ENCODE measurements around the gene USH2A.
"Not testable (repeated sequence)": the region's sequence is repeated elsewhere in the genome, so short reads cannot be mapped to it uniquely, and the experiment has no call there.

USH2A gene

DNA sequence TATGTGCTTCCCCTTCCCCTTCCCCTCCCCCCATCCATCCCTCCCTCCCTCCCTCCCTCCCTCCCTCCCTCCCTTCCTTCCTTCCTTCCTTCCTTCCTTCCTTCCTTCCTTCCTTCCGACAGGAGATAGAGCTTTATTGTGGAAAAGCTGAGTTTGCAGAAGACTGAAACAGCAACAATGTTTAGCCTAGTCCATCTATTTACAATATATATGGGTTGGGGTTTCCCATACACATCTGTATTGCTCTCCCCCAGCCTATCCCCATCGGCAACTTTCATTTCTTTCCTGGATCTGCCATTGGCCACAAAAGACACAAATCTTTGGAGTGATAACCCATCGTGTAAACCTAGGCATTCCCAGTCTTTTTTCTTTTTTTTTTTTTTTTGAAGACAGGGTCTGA, 222.3 kb downstream of the USH2A start:
- no peak for DNase-seq (ENCODE audit: low read depth in 1 of 2, low spot score in 1 of 2)

DNA sequence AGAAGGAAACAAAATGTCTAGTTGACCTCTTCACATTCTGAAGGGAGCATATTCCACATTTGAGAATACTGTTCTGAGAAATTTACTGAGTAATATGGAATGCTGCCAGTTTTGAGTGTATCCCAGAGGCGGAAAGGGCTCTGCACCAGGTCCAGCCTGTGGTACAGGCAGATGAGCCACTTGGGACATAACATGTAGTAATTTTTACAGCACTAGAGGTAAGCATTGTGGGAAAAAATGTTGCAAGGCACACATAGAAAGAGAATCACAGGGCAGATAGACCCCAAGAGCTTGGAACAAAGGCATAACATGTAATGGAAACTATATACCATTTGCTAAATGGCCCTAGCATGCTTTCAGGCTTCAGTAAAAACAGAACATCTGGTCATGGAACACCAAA, 228.5 kb downstream of the USH2A start:
- no peak for DNase-seq (ENCODE audit: low read depth in 1 of 2, low spot score in 1 of 2)

DNA sequence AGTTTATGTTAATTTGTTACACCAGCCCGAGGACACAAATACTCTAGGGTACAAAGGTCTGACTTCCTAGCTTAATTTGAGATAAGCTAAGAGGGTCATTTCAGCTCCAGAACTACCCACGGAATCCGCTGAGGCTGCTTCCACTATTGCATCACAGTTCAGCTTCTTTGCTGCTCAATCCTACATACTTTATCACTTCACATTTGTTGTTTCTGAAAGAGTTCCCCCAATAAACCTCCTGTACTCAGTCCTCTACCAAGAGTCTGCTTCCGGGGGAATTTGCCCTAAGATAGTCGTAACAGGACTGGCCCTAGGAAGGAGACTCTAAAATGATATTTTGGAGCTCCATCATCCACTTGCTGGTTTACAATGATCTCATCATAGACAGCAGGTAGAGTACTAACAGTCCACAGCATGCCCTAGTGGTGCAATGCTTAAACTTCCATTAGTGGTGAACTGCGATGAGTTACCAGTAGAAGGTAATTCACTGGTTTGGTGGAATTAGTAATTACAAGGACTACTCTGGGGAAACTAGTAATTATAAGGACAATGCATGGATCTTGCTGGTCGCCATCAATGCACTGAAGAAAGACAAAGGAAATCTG, 229.3 kb downstream of the USH2A start:
- DNase-seq (ENCODE audit: low read depth in 1 of 2, low spot score in 1 of 2), result no peak

DNA sequence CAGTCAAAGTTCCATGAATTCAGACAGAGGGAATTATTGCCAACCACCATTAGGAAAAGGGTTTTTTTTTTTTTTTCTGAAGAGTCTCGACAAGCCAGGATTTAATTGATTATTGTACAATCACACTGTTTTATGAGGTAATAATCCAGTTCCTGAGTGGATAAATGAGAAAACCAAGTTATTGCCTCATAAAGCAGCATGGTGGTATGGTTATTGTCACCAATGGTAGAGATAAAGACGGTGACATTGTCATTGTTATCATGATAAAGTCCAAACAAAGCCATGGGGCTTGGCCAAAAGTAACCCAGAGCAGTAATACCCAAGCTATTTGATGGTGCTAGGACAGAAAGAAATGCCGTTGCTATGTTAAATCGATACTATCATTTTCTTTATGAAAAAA, 232.8 kb downstream of the USH2A start:
- DNase-seq (ENCODE audit: low read depth in 1 of 2, low spot score in 1 of 2), result no peak

DNA sequence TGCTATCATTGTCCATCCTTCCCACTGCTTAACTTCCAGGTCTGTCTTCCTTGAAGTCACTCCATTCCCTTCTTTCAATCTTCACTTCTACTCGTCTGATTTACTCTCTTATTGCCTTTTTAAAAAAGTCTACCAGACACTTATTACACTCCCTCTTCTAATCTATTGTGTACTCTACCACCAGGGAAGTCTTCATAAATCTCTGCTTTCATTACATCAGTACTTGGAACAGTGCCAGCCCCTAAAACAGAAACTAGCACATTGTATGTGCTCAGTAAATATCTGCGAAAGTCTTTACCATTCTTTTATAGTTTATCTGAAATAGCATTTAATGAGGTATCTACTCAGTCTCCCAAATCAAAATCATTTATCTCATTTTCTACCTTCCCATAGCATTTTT, 236.4 kb downstream of the USH2A start:
- DNase-seq (ENCODE audit: low read depth in 1 of 2, low spot score in 1 of 2), result no peak

DNA sequence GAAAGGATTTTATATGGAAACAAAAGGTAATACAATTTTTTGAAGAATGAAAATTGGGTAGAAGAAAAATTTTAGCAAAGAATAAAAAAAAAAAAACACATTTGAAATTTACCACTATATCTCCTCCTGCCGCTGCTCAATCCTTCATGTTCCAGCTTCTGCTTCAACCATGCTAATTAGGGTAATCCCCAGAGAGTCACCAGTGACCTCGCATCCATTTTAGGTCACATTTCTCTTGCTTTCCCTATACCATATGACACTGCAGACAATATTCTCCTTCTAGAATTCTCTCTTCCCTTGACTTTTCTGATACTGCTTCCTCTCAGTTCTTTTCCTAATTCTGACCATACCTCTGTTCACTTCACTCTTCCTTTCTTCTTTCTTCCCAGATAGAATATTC, 237.1 kb downstream of the USH2A start:
- DNase-seq (ENCODE audit: low read depth in 1 of 2, low spot score in 1 of 2), result no peak

DNA sequence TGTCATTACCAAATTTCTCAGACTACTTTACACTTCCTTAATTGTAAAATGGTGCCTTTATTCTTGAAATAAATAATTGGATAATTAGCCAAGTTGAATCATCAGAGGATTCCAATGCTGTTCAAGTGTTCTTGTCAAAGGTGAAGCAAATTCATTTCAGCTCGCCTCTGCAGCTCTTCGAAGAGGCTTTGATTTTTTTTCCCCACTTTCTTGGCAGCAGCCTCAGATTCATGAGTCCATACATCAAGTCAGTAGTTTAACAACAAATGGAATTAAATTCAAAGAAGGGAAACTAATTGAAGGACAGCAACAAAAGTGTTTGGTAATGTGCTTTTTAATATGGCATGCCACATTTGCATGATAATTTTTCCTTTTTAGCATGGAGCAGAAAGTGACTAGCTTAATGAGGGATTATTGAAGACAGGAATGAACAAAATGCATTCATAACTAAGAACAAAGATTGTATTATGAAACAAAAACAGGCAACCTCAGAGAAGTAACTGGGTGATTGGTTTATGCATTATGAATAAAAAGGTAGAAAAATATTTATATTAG, 239.0 kb downstream of the USH2A start:
- DNase-seq (ENCODE audit: low read depth in 1 of 2, low spot score in 1 of 2), result no peak

DNA sequence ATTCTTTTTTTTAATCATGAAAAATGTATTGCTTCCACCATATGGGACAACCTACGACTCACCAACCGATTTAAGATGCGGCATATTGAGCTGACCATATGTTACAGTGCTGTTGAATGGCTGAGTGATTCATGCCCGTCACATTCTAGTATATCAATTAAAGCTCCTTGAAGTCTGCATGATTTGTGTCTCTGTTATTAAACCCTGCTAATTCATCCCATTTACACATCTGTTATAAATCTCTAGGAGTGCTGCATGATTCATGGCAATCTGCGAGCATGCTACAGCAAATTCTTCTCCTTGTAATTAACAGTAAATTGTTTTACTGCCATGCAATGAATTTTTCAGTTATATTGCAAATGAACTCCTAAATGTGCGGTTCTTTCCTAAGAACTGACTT, 239.8 kb downstream of the USH2A start:
- DNase-seq (ENCODE audit: low read depth in 1 of 2, low spot score in 1 of 2), result no peak

DNA sequence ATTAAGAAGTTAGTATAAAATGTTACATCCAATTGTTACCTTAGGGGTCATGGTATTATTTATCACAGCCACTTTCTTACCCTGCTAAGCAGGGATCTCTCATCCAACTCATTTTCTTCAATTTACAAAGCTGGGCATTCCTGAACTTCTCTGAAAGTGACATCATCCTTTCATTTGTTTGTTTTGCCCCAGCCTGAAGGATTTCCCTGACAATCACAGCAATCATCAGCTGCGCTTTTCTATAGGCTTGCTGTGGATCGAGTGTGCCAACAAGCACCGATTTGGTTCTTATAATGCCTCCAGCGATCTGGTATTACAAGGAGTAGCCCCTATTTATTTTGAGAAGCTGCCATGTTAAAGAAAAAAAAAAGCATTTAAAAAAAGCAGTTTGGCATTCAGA, 240.2 kb downstream of the USH2A start:
- no peak for DNase-seq (ENCODE audit: low read depth in 1 of 2, low spot score in 1 of 2)

DNA sequence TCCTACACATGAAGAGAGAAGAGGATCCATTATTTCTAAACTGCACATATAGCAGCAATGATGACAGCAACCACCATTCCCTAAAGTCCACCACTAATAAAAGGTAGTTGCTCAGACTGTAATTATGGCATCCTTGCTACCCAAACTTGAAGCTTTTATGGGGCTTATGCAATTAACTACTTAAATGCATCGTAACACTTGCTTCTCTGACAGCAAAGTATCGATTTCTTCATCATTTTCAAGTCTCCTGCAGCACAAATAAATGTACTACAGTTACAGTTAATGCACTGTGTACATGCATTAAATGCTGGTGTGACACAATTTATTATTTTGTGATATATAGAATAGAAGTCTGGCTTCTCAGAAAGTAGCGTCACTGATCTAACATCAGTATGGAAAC, 241.7 kb downstream of the USH2A start:
- DNase-seq (ENCODE audit: low read depth in 1 of 2, low spot score in 1 of 2), result no peak

DNA sequence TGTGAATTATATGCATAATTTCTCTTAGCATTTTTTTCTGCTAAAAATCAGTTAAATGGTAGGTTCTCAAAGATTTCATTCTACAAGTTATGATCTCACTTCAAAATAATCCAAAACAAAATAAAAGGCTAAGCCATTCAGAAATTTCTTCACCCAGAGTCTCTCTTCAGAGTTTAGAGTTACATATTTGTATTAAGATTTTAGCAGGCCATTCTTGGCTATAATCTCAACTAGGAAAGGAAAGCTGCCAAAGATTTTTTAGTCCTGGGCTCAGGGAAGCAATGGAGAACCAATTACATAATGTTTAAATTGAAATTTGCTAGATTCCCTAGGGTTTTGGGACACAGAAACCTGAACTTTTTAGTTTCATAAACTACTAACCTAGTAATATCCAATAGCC, 245.0 kb downstream of the USH2A start:
- no peak for DNase-seq (ENCODE audit: low read depth in 1 of 2, low spot score in 1 of 2)

DNA sequence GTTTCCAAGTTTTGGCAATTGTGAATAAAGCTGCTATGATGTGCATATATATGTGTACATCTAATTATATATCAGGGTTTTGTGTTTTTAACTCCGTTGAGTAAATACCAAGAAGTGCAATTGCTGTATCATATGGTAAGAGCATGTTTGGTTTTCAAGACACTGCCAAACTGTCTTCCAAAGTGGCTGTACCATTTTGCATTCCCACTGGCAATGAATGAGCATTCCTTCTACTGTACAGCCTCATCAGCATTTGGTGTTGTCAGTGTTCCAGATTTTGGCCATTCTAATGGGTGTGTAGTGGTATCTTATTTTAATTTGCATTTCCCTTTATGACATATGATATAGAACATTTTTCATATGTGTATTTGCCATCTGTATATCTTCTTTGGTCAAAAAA, 246.3 kb downstream of the USH2A start:
- no peak for DNase-seq (ENCODE audit: low read depth in 1 of 2, low spot score in 1 of 2)

DNA sequence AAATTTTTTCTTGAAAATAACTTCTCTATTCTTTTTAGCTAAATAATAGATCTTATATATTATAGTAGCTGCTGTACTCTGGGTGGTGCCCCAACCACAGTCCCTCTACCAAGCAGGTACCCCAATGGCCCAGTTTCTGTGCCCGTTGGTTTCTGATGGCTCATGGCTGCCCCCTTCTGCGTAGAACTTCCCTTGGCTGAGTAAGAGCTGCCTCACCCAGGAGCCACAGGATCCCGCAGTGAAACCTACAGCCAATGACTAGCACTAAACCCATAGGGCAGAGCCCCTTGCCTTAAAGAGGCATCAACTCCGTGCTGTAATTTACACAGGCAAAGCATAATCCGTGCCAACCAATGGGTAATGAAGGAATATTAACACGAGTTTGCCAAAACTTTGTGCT, 247.5 kb downstream of the USH2A start:
- no peak for DNase-seq (ENCODE audit: low read depth in 1 of 2, low spot score in 1 of 2)

DNA sequence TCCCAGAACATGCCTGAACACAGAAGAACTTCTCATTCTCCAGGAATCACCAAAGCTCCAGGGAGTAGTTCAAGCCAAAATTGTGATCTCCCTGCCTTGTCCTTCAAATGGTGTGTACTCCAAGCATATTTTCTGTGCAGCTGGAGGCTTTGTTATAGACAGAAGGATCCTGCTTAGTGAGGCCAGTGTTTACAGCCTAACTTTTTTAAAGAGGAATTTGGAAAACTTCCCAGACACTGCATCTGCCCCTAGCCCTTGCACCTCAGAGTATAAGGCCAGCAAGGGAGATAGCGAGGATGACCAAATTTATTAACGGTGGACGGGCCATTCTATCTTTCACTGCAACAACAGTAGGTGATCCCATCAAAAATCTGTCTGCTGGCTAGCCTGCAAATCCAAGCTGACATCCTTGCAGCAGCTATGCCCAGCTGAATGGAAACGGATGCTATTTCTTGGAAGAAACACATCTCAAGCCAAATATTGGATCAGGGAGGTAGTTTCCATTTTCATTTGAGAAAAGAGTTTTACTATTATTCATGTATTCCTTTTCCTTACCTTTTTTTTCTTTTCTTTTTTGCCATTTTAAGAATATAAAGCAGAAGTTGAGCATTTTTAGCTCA, 249.8 kb downstream of the USH2A start:
- DNase-seq (ENCODE audit: low read depth in 1 of 2, low spot score in 1 of 2), result no peak

DNA sequence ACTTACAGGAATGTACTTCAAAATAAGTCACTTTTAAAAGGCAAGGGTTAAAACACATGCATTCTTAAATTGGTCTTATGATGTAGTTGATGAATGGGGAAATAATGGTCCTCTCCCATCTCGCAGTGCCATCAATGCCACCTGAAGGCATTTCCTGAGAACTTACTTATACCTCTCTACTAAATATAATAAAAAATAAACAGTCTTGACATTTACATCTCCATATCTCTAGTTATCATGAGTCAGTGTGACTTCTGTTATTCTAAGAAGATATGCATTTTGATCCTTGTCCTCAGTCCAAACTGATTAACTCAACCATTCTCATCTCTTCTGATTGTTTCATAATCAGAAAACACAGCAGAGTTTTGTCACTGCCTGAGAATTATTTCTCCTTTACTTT, 253.9 kb downstream of the USH2A start:
- DNase-seq (ENCODE audit: low read depth in 1 of 2, low spot score in 1 of 2), result no peak

DNA sequence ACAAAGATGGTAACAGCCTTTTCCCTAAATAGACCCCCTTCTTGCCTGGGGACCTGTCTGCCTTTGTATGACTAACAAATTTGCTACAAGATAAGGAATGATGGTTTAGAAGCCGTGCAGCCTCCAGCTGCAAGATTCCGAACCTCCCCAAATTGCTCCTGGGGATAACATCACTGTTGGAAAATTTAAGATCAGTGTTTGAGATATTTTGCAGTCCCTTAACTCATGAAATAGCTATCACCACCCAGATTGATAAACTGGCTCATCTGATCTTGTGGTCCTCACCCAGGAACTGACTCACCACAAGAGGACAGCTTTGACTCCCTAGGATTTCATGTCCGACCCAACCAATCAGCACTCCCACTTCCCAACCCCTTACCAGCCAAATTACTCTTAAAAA, 254.7 kb downstream of the USH2A start:
- DNase-seq (ENCODE audit: low read depth in 1 of 2, low spot score in 1 of 2), result no peak

DNA sequence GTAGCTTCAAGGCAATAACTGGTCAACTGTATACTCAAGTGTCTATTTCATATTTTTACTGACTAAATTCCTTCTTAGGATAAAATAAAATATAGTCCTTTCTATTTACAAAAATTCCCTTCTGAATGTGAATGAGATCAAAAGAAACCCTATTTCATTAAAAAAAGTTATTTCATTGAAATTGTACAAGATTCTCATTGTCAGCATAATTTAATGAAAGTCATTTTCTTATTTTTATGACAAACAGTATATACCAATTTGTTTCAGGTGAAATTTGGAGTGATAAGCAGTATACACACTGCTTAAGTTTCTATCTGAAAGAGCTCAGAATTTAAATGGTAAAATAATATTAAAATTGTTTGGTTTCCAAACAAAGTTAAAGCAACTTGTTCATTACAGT, 269.2 kb downstream of the USH2A start:
- no peak for DNase-seq (ENCODE audit: low read depth in 1 of 2, low spot score in 1 of 2)

DNA sequence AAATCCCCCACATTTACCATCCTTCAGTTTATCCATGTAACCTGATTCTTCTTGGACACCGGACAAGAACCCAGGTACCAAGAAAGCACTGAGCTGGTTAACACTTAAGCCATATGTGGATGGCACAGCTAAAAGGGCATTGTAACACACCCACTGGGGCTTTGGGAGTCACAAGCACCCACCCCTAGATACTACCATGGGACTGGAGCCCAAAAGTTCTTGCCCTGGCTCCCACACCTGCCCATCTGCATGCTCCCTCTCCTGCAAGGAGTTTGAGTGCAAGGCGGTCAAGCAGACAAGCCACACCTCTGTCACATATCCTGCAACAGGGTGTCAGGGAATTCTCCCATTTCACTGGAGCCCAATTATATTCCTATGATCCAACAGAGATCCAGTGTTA, 270.1 kb downstream of the USH2A start:
- DNase-seq (ENCODE audit: low read depth in 1 of 2, low spot score in 1 of 2), result no peak

DNA sequence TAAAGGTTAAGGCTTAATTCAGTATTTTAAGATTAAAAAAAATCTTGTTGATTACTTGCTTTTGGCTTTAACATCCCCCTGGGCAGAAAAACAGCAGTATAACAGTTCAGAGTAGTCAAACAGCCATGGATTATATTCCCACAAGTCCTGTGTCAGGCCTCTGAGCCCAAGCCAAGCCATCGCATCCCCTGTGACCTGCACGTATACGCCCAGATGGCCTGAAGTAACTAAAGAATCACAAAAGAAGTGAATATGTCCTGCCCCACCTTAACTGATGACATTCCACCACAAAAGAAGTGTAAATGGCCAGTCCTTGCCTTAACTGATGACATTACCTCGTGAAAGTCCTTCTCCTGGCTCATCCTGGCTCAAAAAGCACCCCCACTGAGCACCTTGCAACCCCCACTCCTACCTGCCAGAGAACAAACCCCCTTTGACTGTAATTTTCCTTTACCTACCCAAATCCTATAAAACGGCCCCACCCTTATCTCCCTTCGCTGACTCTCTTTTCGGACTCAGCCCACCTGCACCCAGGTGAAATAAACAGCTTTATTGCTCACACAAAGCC, 277.7 kb downstream of the USH2A start:
- DNase-seq (ENCODE audit: low read depth in 1 of 2, low spot score in 1 of 2), result not testable (repeated sequence)

DNA sequence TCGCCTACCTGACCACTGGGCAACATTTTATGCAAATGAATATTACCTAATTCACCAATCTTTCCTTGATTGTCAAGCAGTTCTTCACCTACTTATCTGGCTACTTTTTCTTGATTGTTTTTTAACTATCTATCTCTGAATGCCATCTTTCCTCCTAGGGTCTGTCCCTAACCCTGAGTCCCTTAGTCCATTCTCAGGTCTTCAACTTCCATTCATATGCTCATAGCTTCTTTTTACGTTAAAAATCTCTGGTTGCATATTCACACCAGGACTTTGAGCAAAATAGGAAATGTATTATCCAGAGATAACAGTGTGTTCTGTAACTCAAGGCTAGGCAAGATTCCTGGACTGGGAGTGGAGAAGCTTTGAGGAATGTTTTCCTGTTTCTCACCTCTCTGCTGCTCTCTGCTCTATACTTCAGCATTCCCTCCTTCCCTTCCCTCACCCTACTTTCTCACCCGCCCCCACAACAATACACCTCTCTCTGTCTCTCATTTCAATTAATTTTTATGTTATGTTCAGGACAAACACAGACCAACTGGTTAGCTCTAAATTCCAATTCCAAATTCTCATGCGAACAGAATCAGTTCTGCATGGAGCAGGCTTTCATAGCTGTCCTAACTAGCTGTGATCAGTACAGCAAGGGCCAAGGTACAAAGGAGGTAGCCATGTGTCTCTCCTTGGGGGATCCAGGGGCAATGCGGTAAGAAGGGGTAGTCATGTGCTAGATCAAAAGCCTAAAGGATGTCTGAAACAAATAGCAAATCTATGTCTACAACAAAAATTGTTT, 278.4 kb downstream of the USH2A start:
- no peak for DNase-seq (ENCODE audit: low read depth in 1 of 2, low spot score in 1 of 2)

DNA sequence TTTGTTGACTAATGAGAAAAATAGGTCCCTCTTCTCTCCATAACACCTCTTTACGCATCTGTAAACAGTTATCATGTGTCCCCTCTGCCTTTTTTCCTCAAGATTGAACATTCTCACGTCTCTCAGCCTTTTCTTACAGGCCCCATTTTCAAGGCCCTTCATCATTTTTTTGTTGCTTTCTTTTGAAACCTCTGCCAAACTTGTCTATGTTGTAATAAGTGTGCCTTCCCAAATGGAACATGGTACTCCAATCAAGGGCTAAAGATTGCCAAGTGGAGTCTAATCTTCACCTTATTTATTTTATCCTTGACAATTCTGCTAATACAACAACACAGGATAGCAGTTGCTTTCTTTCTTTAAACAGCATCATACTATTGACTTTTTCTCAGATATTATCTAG, 280.3 kb downstream of the USH2A start:
- DNase-seq (ENCODE audit: low read depth in 1 of 2, low spot score in 1 of 2), result no peak

All from stimulated activated CD4-positive, alpha-beta T cell treated with anti-CD3 and anti-CD28 coated beads, Interleukin-15, amount 100 ng/mL, for 1 hour (primary cell).